ENCODE measurements around the gene ABHD8. TPM values are rescaled to one million over a fixed set of nuclear protein-coding genes. Genes with fewer than 3 reads are reported as not detected.

ABHD8 gene
- total RNA-seq, 1 experiment from 2014 or later, result 13.2 TPM

DNA sequence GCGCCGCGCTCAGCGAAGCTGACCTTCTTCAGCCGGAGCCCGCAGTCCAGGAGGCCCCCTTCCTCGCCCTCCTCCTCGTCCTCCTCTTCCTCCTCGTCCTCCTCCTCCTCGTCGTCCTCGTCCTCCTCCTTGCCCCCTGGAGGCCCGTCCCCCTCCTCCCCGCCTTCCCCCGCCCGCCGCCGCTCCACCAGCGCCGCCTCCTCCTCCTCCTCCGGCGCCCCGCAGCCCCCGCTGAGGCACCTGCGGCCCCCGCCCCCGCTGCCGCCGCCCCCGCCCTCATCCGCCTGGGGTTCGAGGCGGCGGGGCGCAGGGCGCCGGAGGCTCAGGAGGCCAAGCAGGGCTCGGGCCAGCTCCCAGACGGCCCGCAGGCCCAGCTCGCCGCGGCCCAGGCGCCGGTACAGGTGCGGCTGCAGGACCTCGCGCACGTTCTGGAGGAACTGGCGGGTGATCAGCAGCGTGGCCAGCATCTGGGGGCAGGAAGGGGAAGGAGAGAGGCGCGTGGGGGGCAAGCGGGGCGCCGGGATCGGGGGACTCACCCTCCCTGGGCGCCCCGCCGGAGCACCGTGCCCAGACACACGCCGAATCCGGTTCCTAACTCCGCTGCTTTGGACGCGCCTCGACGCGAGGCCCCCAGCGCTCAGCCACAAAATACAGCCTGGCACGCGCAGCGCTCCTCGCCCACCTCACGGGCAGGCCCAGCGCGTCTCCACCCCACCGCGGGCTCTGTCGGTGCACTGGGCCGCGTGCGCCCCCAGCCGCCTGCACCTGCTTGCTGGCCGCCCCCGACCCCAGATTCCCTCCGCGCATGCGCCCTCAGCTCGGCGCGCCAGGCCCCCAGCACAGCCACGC lies 25.5 kb upstream of the ABHD8 start (continued):
- TF ChIP-seq, protein P1, sequence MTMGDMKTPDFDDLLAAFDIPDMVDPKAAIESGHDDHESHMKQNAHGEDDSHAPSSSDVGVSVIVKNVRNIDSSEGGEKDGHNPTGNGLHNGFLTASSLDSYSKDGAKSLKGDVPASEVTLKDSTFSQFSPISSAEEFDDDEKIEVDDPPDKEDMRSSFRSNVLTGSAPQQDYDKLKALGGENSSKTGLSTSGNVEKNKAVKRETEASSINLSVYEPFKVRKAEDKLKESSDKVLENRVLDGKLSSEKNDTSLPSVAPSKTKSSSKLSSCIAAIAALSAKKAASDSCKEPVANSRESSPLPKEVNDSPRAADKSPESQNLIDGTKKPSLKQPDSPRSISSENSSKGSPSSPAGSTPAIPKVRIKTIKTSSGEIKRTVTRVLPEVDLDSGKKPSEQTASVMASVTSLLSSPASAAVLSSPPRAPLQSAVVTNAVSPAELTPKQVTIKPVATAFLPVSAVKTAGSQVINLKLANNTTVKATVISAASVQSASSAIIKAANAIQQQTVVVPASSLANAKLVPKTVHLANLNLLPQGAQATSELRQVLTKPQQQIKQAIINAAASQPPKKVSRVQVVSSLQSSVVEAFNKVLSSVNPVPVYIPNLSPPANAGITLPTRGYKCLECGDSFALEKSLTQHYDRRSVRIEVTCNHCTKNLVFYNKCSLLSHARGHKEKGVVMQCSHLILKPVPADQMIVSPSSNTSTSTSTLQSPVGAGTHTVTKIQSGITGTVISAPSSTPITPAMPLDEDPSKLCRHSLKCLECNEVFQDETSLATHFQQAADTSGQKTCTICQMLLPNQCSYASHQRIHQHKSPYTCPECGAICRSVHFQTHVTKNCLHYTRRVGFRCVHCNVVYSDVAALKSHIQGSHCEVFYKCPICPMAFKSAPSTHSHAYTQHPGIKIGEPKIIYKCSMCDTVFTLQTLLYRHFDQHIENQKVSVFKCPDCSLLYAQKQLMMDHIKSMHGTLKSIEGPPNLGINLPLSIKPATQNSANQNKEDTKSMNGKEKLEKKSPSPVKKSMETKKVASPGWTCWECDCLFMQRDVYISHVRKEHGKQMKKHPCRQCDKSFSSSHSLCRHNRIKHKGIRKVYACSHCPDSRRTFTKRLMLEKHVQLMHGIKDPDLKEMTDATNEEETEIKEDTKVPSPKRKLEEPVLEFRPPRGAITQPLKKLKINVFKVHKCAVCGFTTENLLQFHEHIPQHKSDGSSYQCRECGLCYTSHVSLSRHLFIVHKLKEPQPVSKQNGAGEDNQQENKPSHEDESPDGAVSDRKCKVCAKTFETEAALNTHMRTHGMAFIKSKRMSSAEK (CRISPR knock-in tag; IDR thresholded peaks at IDR 0.05; ENCODE audit: borderline replicate concordance), result 0 out of 2 replicates have a peak, but pooled peaks have one; percentile 29
- TF ChIP-seq, protein P2, sequence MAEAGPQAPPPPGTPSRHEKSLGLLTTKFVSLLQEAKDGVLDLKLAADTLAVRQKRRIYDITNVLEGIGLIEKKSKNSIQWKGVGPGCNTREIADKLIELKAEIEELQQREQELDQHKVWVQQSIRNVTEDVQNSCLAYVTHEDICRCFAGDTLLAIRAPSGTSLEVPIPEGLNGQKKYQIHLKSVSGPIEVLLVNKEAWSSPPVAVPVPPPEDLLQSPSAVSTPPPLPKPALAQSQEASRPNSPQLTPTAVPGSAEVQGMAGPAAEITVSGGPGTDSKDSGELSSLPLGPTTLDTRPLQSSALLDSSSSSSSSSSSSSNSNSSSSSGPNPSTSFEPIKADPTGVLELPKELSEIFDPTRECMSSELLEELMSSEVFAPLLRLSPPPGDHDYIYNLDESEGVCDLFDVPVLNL (CRISPR knock-in tag; IDR thresholded peaks at IDR 0.05; ENCODE audit: borderline replicate concordance, low read depth), result no peak; the same call in 1 of the 2 replicates
- TF ChIP-seq SP1 (CRISPR knock-in tag; conservative IDR thresholded peaks at IDR 0.05), result peak; percentile 36; the same call in 1 of the 2 replicates
- no peak for TF ChIP-seq EMX1 (CRISPR knock-in tag; IDR thresholded peaks at IDR 0.05)
- peak; percentile 49; the same call in 1 of the 2 replicates for TF ChIP-seq ETV6 (CRISPR knock-in tag; IDR thresholded peaks at IDR 0.05)
- TF ChIP-seq ZBTB21 (CRISPR knock-in tag; IDR thresholded peaks at IDR 0.05; ENCODE audit: borderline replicate concordance), result no peak; the same call in 1 of the 2 replicates
- TF ChIP-seq, protein P3, sequence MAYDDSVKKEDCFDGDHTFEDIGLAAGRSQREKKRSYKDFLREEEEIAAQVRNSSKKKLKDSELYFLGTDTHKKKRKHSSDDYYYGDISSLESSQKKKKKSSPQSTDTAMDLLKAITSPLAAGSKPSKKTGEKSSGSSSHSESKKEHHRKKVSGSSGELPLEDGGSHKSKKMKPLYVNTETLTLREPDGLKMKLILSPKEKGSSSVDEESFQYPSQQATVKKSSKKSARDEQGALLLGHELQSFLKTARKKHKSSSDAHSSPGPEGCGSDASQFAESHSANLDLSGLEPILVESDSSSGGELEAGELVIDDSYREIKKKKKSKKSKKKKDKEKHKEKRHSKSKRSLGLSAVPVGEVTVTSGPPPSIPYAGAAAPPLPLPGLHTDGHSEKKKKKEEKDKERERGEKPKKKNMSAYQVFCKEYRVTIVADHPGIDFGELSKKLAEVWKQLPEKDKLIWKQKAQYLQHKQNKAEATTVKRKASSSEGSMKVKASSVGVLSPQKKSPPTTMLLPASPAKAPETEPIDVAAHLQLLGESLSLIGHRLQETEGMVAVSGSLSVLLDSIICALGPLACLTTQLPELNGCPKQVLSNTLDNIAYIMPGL (CRISPR knock-in tag; IDR thresholded peaks at IDR 0.05), result peak; percentile 91
- TF ChIP-seq, protein P4, sequence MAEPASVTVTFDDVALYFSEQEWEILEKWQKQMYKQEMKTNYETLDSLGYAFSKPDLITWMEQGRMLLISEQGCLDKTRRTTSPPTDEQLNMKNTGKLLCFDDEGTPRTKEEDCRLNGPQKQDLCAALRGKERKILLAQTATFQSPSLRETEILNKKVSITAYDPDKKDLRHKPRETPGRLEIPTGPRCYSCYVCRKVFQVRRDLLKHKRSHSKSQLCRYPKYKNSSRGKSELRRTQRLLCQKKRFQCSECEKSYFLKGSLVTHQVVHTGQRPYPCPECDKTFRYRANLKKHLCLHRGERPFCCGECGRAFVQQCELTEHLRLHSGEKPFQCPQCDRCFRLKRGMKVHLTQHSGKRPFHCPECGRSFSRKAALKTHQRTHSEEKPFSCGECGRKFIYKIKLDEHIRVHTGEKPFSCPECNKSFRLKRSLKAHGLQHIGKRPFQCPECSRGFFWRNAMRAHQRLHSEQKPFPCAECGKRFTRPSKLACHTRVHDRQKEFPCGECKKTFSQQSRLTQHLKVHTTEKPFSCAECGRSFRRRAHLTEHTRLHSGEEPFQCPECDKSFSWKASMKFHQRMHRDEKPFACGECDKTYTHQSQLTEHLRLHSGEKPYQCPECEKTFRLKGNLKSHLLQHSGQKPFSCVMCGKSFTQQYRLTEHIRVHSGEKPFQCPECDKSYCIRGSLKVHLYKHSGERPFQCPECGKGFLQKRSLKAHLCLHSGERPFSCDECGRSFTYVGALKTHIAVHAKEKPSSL (CRISPR knock-in tag; conservative IDR thresholded peaks at IDR 0.05), result no peak
- peak; percentile 95 for TF ChIP-seq ZNF263 (CRISPR knock-in tag; IDR thresholded peaks at IDR 0.05; ENCODE audit: low read depth)
- peak; percentile 87; the same call in 1 of the 2 replicates for TF ChIP-seq TP53 (CRISPR knock-in tag; IDR thresholded peaks at IDR 0.05)
- TF ChIP-seq ZNF232 (CRISPR knock-in tag; IDR thresholded peaks at IDR 0.05), result no peak
- 0 out of 2 replicates have a peak, but pooled peaks have one; percentile 28 for TF ChIP-seq SMAD3 (CRISPR knock-in tag; IDR thresholded peaks at IDR 0.05; ENCODE audit: borderline replicate concordance)
- TF ChIP-seq, protein P5, sequence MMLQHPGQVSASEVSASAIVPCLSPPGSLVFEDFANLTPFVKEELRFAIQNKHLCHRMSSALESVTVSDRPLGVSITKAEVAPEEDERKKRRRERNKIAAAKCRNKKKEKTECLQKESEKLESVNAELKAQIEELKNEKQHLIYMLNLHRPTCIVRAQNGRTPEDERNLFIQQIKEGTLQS (CRISPR knock-in tag; conservative IDR thresholded peaks at IDR 0.05), result no peak
- TF ChIP-seq, protein P6, sequence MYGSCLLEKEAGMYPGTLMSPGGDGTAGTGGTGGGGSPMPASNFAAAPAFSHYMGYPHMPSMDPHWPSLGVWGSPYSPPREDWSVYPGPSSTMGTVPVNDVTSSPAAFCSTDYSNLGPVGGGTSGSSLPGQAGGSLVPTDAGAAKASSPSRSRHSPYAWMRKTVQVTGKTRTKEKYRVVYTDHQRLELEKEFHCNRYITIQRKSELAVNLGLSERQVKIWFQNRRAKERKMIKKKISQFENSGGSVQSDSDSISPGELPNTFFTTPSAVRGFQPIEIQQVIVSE (CRISPR knock-in tag; IDR thresholded peaks at IDR 0.05; ENCODE audit: borderline replicate concordance), result no peak
- no peak; the same call in 1 of the 2 replicates for TF ChIP-seq ESRRA (CRISPR knock-in tag; IDR thresholded peaks at IDR 0.05; ENCODE audit: borderline replicate concordance)
- no peak for TF ChIP-seq MXD4 (CRISPR knock-in tag; IDR thresholded peaks at IDR 0.05; ENCODE audit: borderline replicate concordance)
- no peak for TF ChIP-seq TEAD4 (CRISPR knock-in tag; IDR thresholded peaks at IDR 0.05)
- TF ChIP-seq, protein P7, sequence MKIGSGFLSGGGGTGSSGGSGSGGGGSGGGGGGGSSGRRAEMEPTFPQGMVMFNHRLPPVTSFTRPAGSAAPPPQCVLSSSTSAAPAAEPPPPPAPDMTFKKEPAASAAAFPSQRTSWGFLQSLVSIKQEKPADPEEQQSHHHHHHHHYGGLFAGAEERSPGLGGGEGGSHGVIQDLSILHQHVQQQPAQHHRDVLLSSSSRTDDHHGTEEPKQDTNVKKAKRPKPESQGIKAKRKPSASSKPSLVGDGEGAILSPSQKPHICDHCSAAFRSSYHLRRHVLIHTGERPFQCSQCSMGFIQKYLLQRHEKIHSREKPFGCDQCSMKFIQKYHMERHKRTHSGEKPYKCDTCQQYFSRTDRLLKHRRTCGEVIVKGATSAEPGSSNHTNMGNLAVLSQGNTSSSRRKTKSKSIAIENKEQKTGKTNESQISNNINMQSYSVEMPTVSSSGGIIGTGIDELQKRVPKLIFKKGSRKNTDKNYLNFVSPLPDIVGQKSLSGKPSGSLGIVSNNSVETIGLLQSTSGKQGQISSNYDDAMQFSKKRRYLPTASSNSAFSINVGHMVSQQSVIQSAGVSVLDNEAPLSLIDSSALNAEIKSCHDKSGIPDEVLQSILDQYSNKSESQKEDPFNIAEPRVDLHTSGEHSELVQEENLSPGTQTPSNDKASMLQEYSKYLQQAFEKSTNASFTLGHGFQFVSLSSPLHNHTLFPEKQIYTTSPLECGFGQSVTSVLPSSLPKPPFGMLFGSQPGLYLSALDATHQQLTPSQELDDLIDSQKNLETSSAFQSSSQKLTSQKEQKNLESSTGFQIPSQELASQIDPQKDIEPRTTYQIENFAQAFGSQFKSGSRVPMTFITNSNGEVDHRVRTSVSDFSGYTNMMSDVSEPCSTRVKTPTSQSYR (CRISPR knock-in tag; IDR thresholded peaks at IDR 0.05), result peak; percentile 74; the same call in 1 of the 2 replicates

Data from WTC11 (cell line).